ENCODE results near the gene PCGF6.

Gene PCGF6

GRCh38 chr10:103281753-103282152 lies 69.2 kb downstream of the PCGF6 start:
- Histone ChIP-seq H3K4me1 (ENCODE audit: control insufficient read depth in 2 of 2, insufficient read depth in 2 of 2, low read length in 2 of 2) (peaks cover 0 to 3% of the 10 kb centered on the region in 2 donors), H3K9me3 (ENCODE audit: control insufficient read depth in 2 of 2, low read length in 2 of 2) (peaks cover 0 to 2% of the 10 kb centered on the region in 2 donors), H3K27ac (ENCODE audit: low read depth in 2 of 2, low read length in 2 of 2) (no peak overlapping the region), H3K27me3 (ENCODE audit: control insufficient read depth in 2 of 2, insufficient read depth in 2 of 2, low read length in 2 of 2) (peaks cover 33 to 39% of the 10 kb centered on the region in 2 donors), H3K36me3 (ENCODE audit: control insufficient read depth in 2 of 2, insufficient read depth in 2 of 2, low read length in 2 of 2) (no peaks in the 10 kb centered on the region), H3K9ac (ENCODE audit: low read depth in 1 of 2, low read length in 2 of 2) (no peak overlapping the region), H3K4me3 (ENCODE audit: low read length in 2 of 2) (no peak overlapping the region)

- no peak overlapping the region for H3K4me3 ChIP-seq (ENCODE audit: low read length in 2 of 2)
These were observed 70.4 kb downstream of the PCGF6 start for GRCh38 chr10:103280506-103280905.

GRCh38 chr10:103280031-103280430 lies 70.9 kb downstream of the PCGF6 start:
- H3K27ac ChIP-seq (ENCODE audit: low read depth in 2 of 2, low read length in 2 of 2): no peak overlapping the region
- H3K4me3 ChIP-seq (ENCODE audit: low read length in 2 of 2): no peak overlapping the region
- H3K36me3 ChIP-seq (ENCODE audit: control insufficient read depth in 2 of 2, insufficient read depth in 2 of 2, low read length in 2 of 2): no peaks in the 10 kb centered on the region
- H3K9me3 ChIP-seq (ENCODE audit: control insufficient read depth in 2 of 2, low read length in 2 of 2): peaks cover 0 to 2% of the 10 kb centered on the region in 2 donors
- no peak overlapping the region for H3K9ac ChIP-seq (ENCODE audit: low read depth in 1 of 2, low read length in 2 of 2)
- peaks cover 0 to 3% of the 10 kb centered on the region in 2 donors for H3K4me1 ChIP-seq (ENCODE audit: control insufficient read depth in 2 of 2, insufficient read depth in 2 of 2, low read length in 2 of 2)
- peaks cover 41 to 43% of the 10 kb centered on the region in 2 donors for H3K27me3 ChIP-seq (ENCODE audit: control insufficient read depth in 2 of 2, insufficient read depth in 2 of 2, low read length in 2 of 2)

More at GRCh38 chr10:103280506-103280905, 70.4 kb downstream of the PCGF6 start:
- Histone ChIP-seq H3K27me3 (ENCODE audit: control insufficient read depth in 2 of 2, insufficient read depth in 2 of 2, low read length in 2 of 2) (peaks cover 41 to 45% of the 10 kb centered on the region in 2 donors), H3K9ac (ENCODE audit: low read depth in 1 of 2, low read length in 2 of 2) (no peak overlapping the region), H3K36me3 (ENCODE audit: control insufficient read depth in 2 of 2, insufficient read depth in 2 of 2, low read length in 2 of 2) (no peaks in the 10 kb centered on the region), H3K27ac (ENCODE audit: low read depth in 2 of 2, low read length in 2 of 2) (no peak overlapping the region), H3K4me1 (ENCODE audit: control insufficient read depth in 2 of 2, insufficient read depth in 2 of 2, low read length in 2 of 2) (peaks cover 0 to 3% of the 10 kb centered on the region in 2 donors), H3K9me3 (ENCODE audit: control insufficient read depth in 2 of 2, low read length in 2 of 2) (peaks cover 0 to 2% of the 10 kb centered on the region in 2 donors)

GRCh38 chr10:103278862-103279298 lies 72.1 kb downstream of the PCGF6 start:
- no peak overlapping the region for H3K4me3 ChIP-seq (ENCODE audit: low read length in 2 of 2)
- H3K4me1 ChIP-seq (ENCODE audit: control insufficient read depth in 2 of 2, insufficient read depth in 2 of 2, low read length in 2 of 2): peaks cover 0 to 3% of the 10 kb centered on the region in 2 donors
- peaks cover 41 to 43% of the 10 kb centered on the region in 2 donors for H3K27me3 ChIP-seq (ENCODE audit: control insufficient read depth in 2 of 2, insufficient read depth in 2 of 2, low read length in 2 of 2)
- H3K27ac ChIP-seq (ENCODE audit: low read depth in 2 of 2, low read length in 2 of 2): no peak overlapping the region
- no peaks in the 10 kb centered on the region for H3K36me3 ChIP-seq (ENCODE audit: control insufficient read depth in 2 of 2, insufficient read depth in 2 of 2, low read length in 2 of 2)
- H3K9me3 ChIP-seq (ENCODE audit: control insufficient read depth in 2 of 2, low read length in 2 of 2): peaks cover 0 to 2% of the 10 kb centered on the region in 2 donors
- H3K9ac ChIP-seq (ENCODE audit: low read depth in 1 of 2, low read length in 2 of 2): no peak overlapping the region

GRCh38 chr10:103278537-103278823 lies 72.5 kb downstream of the PCGF6 start:
- Histone ChIP-seq H3K4me3 (ENCODE audit: low read length in 2 of 2) (no peak overlapping the region), H3K36me3 (ENCODE audit: control insufficient read depth in 2 of 2, insufficient read depth in 2 of 2, low read length in 2 of 2) (no peaks in the 10 kb centered on the region), H3K27me3 (ENCODE audit: control insufficient read depth in 2 of 2, insufficient read depth in 2 of 2, low read length in 2 of 2) (peaks cover 41 to 43% of the 10 kb centered on the region in 2 donors), H3K27ac (ENCODE audit: low read depth in 2 of 2, low read length in 2 of 2) (no peak overlapping the region), H3K4me1 (ENCODE audit: control insufficient read depth in 2 of 2, insufficient read depth in 2 of 2, low read length in 2 of 2) (peaks cover 0 to 3% of the 10 kb centered on the region in 2 donors), H3K9ac (ENCODE audit: low read depth in 1 of 2, low read length in 2 of 2) (no peak overlapping the region), H3K9me3 (ENCODE audit: control insufficient read depth in 2 of 2, low read length in 2 of 2) (peaks cover 0 to 2% of the 10 kb centered on the region in 2 donors)

- Histone ChIP-seq H3K4me1 (ENCODE audit: control insufficient read depth in 2 of 2, insufficient read depth in 2 of 2, low read length in 2 of 2) (peaks cover 0 to 3% of the 10 kb centered on the region in 2 donors), H3K27me3 (ENCODE audit: control insufficient read depth in 2 of 2, insufficient read depth in 2 of 2, low read length in 2 of 2) (peaks cover 41 to 43% of the 10 kb centered on the region in 2 donors), H3K27ac (ENCODE audit: low read depth in 2 of 2, low read length in 2 of 2) (no peak overlapping the region), H3K9ac (ENCODE audit: low read depth in 1 of 2, low read length in 2 of 2) (no peak overlapping the region), H3K9me3 (ENCODE audit: control insufficient read depth in 2 of 2, low read length in 2 of 2) (peaks cover 0 to 2% of the 10 kb centered on the region in 2 donors), H3K36me3 (ENCODE audit: control insufficient read depth in 2 of 2, insufficient read depth in 2 of 2, low read length in 2 of 2) (no peaks in the 10 kb centered on the region), H3K4me3 (ENCODE audit: low read length in 2 of 2) (no peak overlapping the region)
These were observed 73.0 kb downstream of the PCGF6 start for GRCh38 chr10:103277713-103278536.

- Histone ChIP-seq H3K36me3 (ENCODE audit: control insufficient read depth in 2 of 2, insufficient read depth in 2 of 2, low read length in 2 of 2) (no peaks in the 10 kb centered on the region), H3K4me1 (ENCODE audit: control insufficient read depth in 2 of 2, insufficient read depth in 2 of 2, low read length in 2 of 2) (peaks cover 0 to 3% of the 10 kb centered on the region in 2 donors), H3K4me3 (ENCODE audit: low read length in 2 of 2) (no peak within 1 kb of the TSS), H3K27me3 (ENCODE audit: control insufficient read depth in 2 of 2, insufficient read depth in 2 of 2, low read length in 2 of 2) (peaks cover 37 to 43% of the 10 kb centered on the region in 2 donors), H3K9me3 (ENCODE audit: control insufficient read depth in 2 of 2, low read length in 2 of 2) (peaks cover 0 to 2% of the 10 kb centered on the region in 2 donors), H3K9ac (ENCODE audit: low read depth in 1 of 2, low read length in 2 of 2) (no peak within 1 kb of the TSS), H3K27ac (ENCODE audit: low read depth in 2 of 2, low read length in 2 of 2) (no peak within 1 kb of the TSS)
These were observed 73.8 kb downstream of the PCGF6 start, which contains the start of gene INA for GRCh38 chr10:103276896-103277712. Gene INA, plus strand, starts transcription at chr10:103277138. Its CDS starts 74 bp downstream, at chr10:103277212.

GRCh38 chr10:103276251-103276895 lies 74.6 kb downstream of the PCGF6 start:
- Histone ChIP-seq H3K27ac (ENCODE audit: low read depth in 2 of 2, low read length in 2 of 2) (no peak overlapping the region), H3K9ac (ENCODE audit: low read depth in 1 of 2, low read length in 2 of 2) (no peak overlapping the region), H3K4me3 (ENCODE audit: low read length in 2 of 2) (no peak overlapping the region), H3K9me3 (ENCODE audit: control insufficient read depth in 2 of 2, low read length in 2 of 2) (peaks cover 0 to 2% of the 10 kb centered on the region in 2 donors), H3K27me3 (ENCODE audit: control insufficient read depth in 2 of 2, insufficient read depth in 2 of 2, low read length in 2 of 2) (peaks cover 32 to 37% of the 10 kb centered on the region in 2 donors), H3K36me3 (ENCODE audit: control insufficient read depth in 2 of 2, insufficient read depth in 2 of 2, low read length in 2 of 2) (no peaks in the 10 kb centered on the region), H3K4me1 (ENCODE audit: control insufficient read depth in 2 of 2, insufficient read depth in 2 of 2, low read length in 2 of 2) (peaks cover 0 to 3% of the 10 kb centered on the region in 2 donors)

GRCh38 chr10:103273041-103273441 lies 77.9 kb downstream of the PCGF6 start:
- Histone ChIP-seq H3K9ac (ENCODE audit: low read depth in 1 of 2, low read length in 2 of 2) (no peak overlapping the region), H3K4me3 (ENCODE audit: low read length in 2 of 2) (no peak overlapping the region), H3K36me3 (ENCODE audit: control insufficient read depth in 2 of 2, insufficient read depth in 2 of 2, low read length in 2 of 2) (no peaks in the 10 kb centered on the region), H3K9me3 (ENCODE audit: control insufficient read depth in 2 of 2, low read length in 2 of 2) (no peaks in the 10 kb centered on the region), H3K4me1 (ENCODE audit: control insufficient read depth in 2 of 2, insufficient read depth in 2 of 2, low read length in 2 of 2) (peaks cover 0 to 3% of the 10 kb centered on the region in 2 donors), H3K27me3 (ENCODE audit: control insufficient read depth in 2 of 2, insufficient read depth in 2 of 2, low read length in 2 of 2) (peaks cover 11 to 19% of the 10 kb centered on the region in 2 donors), H3K27ac (ENCODE audit: low read depth in 2 of 2, low read length in 2 of 2) (no peak overlapping the region)

Data from mucosa of rectum (tissue), 2 donors.